ENCODE results near the gene TMEM132A. TPM values are rescaled to one million over a fixed set of nuclear protein-coding genes. Genes with fewer than 3 reads are reported as not detected.

The TMEM132A gene
- total RNA-seq, 1 experiment from 2014 or later, result 140 TPM

GRCh38 chr11:60952742-60953170 is 28.5 kb downstream of the TMEM132A start:
- TF ChIP-seq EZH2 (IDR thresholded peaks at IDR 0.05; ENCODE audit: borderline replicate concordance, low read depth, low read length, poor library complexity, severe bottlenecking), result no peak
- TF ChIP-seq CTCF (conservative IDR thresholded peaks at IDR 0.05; ENCODE audit: low read depth, low read length), result no peak

GRCh38 chr11:60953781-60954180 is 29.5 kb downstream of the TMEM132A start:
- no TSS peak for BruUV-seq (replicated peaks)
- intact Hi-C loops (cut with micrococcal nuclease; ENCODE audit: unreplicated experiment), result no loop called here
- CTCF ChIA-PET, result no interaction called here

More at GRCh38 chr11:60952742-60953170, 28.5 kb downstream of the TMEM132A start:
- H3K27me3 ChIP-seq (replicated peaks; ENCODE audit: insufficient read depth, low read depth, low read length, poor library complexity), result no peaks in the 10 kb centered on the region
- H3K4me3 ChIP-seq (ENCODE audit: low read depth, low read length, poor library complexity, severe bottlenecking), result no peak overlapping the region
- H3K36me3 ChIP-seq (ENCODE audit: insufficient read depth, low read length, poor library complexity, severe bottlenecking), result no peaks in the 10 kb centered on the region
- BruUV-seq (replicated peaks), result no TSS peak
- DNase-seq (ENCODE audit: low spot score), result no peak
- CTCF ChIA-PET, result no interaction called here
- no peaks in the 10 kb centered on the region for H3K4me1 ChIP-seq (ENCODE audit: insufficient read depth, low read length, poor library complexity, severe bottlenecking)
- intact Hi-C loops (cut with micrococcal nuclease; ENCODE audit: unreplicated experiment), result no loop called here
- POLR2A ChIA-PET (ENCODE audit: low non-redundant PET), result interaction anchor here (0.7 kb wide), 1 partner anchor 1420 kb away, joined by 3 read pairs; no protein-coding TSS in a partner anchor
- no peak overlapping the region for H3K27ac ChIP-seq (ENCODE audit: low read depth, low read length, poor library complexity, severe bottlenecking)
- H3K9me3 ChIP-seq (ENCODE audit: low read depth, low read length, poor library complexity, severe bottlenecking), result no peaks in the 10 kb centered on the region

GRCh38 chr11:60954421-60954820 is 30.2 kb downstream of the TMEM132A start:
- H3K27me3 ChIP-seq (replicated peaks; ENCODE audit: insufficient read depth, low read depth, low read length, poor library complexity), result no peaks in the 10 kb centered on the region
- H3K4me1 ChIP-seq (ENCODE audit: insufficient read depth, low read length, poor library complexity, severe bottlenecking), result no peaks in the 10 kb centered on the region
- no peaks in the 10 kb centered on the region for H3K36me3 ChIP-seq (ENCODE audit: insufficient read depth, low read length, poor library complexity, severe bottlenecking)
- intact Hi-C loops (cut with micrococcal nuclease; ENCODE audit: unreplicated experiment), result no loop called here
- POLR2A ChIA-PET (ENCODE audit: low non-redundant PET), result no interaction called here
- CTCF ChIA-PET, result no interaction called here
- BruUV-seq (replicated peaks), result no TSS peak
- no peaks in the 10 kb centered on the region for H3K9me3 ChIP-seq (ENCODE audit: low read depth, low read length, poor library complexity, severe bottlenecking)
- H3K27ac ChIP-seq (ENCODE audit: low read depth, low read length, poor library complexity, severe bottlenecking), result no peak overlapping the region
- no peak for TF ChIP-seq CTCF (conservative IDR thresholded peaks at IDR 0.05; ENCODE audit: low read depth, low read length)
- DNase-seq (ENCODE audit: low spot score), result no peak
- no peak overlapping the region for H3K4me3 ChIP-seq (ENCODE audit: low read depth, low read length, poor library complexity, severe bottlenecking)

More at GRCh38 chr11:60953781-60954180, 29.5 kb downstream of the TMEM132A start:
- no peak overlapping the region for H3K4me3 ChIP-seq (ENCODE audit: low read depth, low read length, poor library complexity, severe bottlenecking)
- TF ChIP-seq CTCF (conservative IDR thresholded peaks at IDR 0.05; ENCODE audit: low read depth, low read length), result no peak
- TF ChIP-seq EZH2 (IDR thresholded peaks at IDR 0.05; ENCODE audit: borderline replicate concordance, low read depth, low read length, poor library complexity, severe bottlenecking), result no peak
- H3K27me3 ChIP-seq (replicated peaks; ENCODE audit: insufficient read depth, low read depth, low read length, poor library complexity), result no peaks in the 10 kb centered on the region
- no peaks in the 10 kb centered on the region for H3K36me3 ChIP-seq (ENCODE audit: insufficient read depth, low read length, poor library complexity, severe bottlenecking)
- no peak for DNase-seq (ENCODE audit: low spot score)
- H3K27ac ChIP-seq (ENCODE audit: low read depth, low read length, poor library complexity, severe bottlenecking), result no peak overlapping the region
- no peaks in the 10 kb centered on the region for H3K4me1 ChIP-seq (ENCODE audit: insufficient read depth, low read length, poor library complexity, severe bottlenecking)
- POLR2A ChIA-PET (ENCODE audit: low non-redundant PET), result no interaction called here
- H3K9me3 ChIP-seq (ENCODE audit: low read depth, low read length, poor library complexity, severe bottlenecking), result no peaks in the 10 kb centered on the region
